Osteocyte (in vitro differentiated cells): ENCODE data around the gene PMFBP1. TPM values are rescaled to one million over a fixed set of nuclear protein-coding genes. Genes with fewer than 3 reads are reported as not detected.

ENCODE experiments used
- DNase-seq: peaks from one replicate; pipeline ENCODE4 v3.0.0; 2021; ENCODE audit warnings: mixed read lengths; ENCODE audit not compliant: unreplicated experiment; ENCODE audit errors: extremely low spot score
- H3K27ac Mint-ChIP-seq: one replicate; pipeline ENCODE4 v1.8.0; 2021; ENCODE audit warnings: mild to moderate bottlenecking, mixed read lengths; ENCODE audit not compliant: unreplicated experiment
- H3K27me3 Mint-ChIP-seq: one replicate; pipeline ENCODE4 v1.8.0; 2021; ENCODE audit warnings: mixed read lengths; ENCODE audit not compliant: unreplicated experiment
- H3K36me3 Mint-ChIP-seq: one replicate; pipeline ENCODE4 v1.8.0; 2021; ENCODE audit warnings: mixed read lengths; ENCODE audit not compliant: unreplicated experiment
- H3K4me1 Mint-ChIP-seq: one replicate; pipeline ENCODE4 v1.8.0; 2021; ENCODE audit warnings: mixed read lengths; ENCODE audit not compliant: unreplicated experiment
- H3K4me3 Mint-ChIP-seq: one replicate; pipeline ENCODE4 v1.8.0; 2021; ENCODE audit warnings: mild to moderate bottlenecking, moderate library complexity, mixed read lengths; ENCODE audit not compliant: unreplicated experiment
- H3K9me3 Mint-ChIP-seq: one replicate; pipeline ENCODE4 v1.8.0; 2021; ENCODE audit warnings: mixed read lengths; ENCODE audit not compliant: unreplicated experiment
- long read RNA-seq: library from polyadenylated mRNA; unstranded; transcript quantifications from one replicate; pipeline ENCODE4 v2.0.0, GENCODE V29; 2021
- total RNA-seq: library from RNA; stranded (reverse); gene quantifications from 2 replicates; pipeline ENCODE4 v1.2.1, GENCODE V29; 2021
- TF ChIP-seq, protein P1 (sequence below): fragments of 200-600 bp; sonication (generic); IDR thresholded peaks from 2 replicates; pipeline ENCODE4 v1.5.0; 2021; ENCODE audit warnings: antibody characterized with exemption, mild to moderate bottlenecking, moderate library complexity

The PMFBP1 gene, protein sequence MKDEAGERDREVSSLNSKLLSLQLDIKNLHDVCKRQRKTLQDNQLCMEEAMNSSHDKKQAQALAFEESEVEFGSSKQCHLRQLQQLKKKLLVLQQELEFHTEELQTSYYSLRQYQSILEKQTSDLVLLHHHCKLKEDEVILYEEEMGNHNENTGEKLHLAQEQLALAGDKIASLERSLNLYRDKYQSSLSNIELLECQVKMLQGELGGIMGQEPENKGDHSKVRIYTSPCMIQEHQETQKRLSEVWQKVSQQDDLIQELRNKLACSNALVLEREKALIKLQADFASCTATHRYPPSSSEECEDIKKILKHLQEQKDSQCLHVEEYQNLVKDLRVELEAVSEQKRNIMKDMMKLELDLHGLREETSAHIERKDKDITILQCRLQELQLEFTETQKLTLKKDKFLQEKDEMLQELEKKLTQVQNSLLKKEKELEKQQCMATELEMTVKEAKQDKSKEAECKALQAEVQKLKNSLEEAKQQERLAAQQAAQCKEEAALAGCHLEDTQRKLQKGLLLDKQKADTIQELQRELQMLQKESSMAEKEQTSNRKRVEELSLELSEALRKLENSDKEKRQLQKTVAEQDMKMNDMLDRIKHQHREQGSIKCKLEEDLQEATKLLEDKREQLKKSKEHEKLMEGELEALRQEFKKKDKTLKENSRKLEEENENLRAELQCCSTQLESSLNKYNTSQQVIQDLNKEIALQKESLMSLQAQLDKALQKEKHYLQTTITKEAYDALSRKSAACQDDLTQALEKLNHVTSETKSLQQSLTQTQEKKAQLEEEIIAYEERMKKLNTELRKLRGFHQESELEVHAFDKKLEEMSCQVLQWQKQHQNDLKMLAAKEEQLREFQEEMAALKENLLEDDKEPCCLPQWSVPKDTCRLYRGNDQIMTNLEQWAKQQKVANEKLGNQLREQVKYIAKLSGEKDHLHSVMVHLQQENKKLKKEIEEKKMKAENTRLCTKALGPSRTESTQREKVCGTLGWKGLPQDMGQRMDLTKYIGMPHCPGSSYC
- total RNA-seq: 2.2 and 2.8 TPM in 2 replicates
- long read RNA-seq: 0 reads

- no peak for DNase-seq
- TF ChIP-seq, protein P1, sequence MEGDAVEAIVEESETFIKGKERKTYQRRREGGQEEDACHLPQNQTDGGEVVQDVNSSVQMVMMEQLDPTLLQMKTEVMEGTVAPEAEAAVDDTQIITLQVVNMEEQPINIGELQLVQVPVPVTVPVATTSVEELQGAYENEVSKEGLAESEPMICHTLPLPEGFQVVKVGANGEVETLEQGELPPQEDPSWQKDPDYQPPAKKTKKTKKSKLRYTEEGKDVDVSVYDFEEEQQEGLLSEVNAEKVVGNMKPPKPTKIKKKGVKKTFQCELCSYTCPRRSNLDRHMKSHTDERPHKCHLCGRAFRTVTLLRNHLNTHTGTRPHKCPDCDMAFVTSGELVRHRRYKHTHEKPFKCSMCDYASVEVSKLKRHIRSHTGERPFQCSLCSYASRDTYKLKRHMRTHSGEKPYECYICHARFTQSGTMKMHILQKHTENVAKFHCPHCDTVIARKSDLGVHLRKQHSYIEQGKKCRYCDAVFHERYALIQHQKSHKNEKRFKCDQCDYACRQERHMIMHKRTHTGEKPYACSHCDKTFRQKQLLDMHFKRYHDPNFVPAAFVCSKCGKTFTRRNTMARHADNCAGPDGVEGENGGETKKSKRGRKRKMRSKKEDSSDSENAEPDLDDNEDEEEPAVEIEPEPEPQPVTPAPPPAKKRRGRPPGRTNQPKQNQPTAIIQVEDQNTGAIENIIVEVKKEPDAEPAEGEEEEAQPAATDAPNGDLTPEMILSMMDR: no peak
- Mint-ChIP-seq H3K27me3 (peaks cover 16% of the 10 kb centered on the region), H3K27ac (no peak within 1 kb of the TSS), H3K9me3 (peaks cover 12% of the 10 kb centered on the region), H3K4me3 (no peak within 1 kb of the TSS), H3K4me1 (no peaks in the 10 kb centered on the region), H3K36me3 (no peaks in the 10 kb centered on the region)
Measured at GRCh38 chr16:72172105-72173034, at the start of gene PMFBP1. TSS of gene PMFBP1 (minus strand) at chr16:72172155. CDS start at chr16:72171208, 947 bp downstream.

GRCh38 chr16:72221630-72222024 is 49.7 kb upstream of the PMFBP1 start:
- Mint-ChIP-seq H3K27ac (no peak overlapping the region), H3K4me3 (no peak overlapping the region), H3K36me3 (no peaks in the 10 kb centered on the region), H3K4me1 (no peaks in the 10 kb centered on the region), H3K9me3 (no peaks in the 10 kb centered on the region), H3K27me3 (no peaks in the 10 kb centered on the region)
- TF ChIP-seq, protein P1: no peak
- no peak for DNase-seq

DNA sequence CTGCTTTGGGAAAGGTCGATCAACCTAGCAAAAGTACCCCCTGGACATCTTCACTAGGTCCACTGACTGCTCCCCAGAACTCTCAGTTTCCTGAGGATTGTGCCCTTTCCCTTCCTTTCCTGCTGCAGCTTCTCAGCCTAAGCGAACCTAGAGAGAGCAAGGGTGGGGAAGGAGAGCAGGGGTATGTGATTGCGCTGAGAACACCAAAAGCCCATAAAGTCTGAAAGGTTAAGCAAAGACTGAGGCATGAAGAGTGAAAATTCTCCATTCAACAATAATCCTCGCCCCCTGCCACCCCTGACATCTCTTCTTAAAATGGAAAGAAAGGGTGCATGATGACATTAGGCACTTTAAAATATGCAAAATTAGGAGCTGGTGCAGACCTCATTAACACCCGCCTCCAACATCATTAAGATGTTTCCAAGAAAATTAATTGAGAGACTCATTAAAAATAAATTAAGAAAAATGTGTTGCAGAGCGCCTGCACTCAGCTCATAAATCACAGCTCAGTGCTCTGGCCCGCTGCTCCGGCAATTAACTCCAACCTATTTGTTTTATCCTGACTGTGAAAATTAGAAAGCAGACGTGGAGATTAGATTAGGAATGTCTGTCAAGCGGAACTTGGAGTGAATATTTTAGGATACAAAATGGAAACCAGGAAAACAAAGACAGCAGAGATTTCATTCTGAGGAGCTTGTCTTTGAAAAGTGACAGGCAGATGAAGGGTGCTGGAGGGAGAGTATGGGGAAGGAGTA is 49.1 kb upstream of the PMFBP1 start:
- no peaks in the 10 kb centered on the region for H3K4me1 Mint-ChIP-seq
- no peaks in the 10 kb centered on the region for H3K36me3 Mint-ChIP-seq
- H3K27me3 Mint-ChIP-seq: no peaks in the 10 kb centered on the region
- TF ChIP-seq, protein P1: no peak
- DNase-seq: no peak
- no peak overlapping the region for H3K27ac Mint-ChIP-seq
- H3K4me3 Mint-ChIP-seq: no peak overlapping the region
- H3K9me3 Mint-ChIP-seq: no peaks in the 10 kb centered on the region

DNA sequence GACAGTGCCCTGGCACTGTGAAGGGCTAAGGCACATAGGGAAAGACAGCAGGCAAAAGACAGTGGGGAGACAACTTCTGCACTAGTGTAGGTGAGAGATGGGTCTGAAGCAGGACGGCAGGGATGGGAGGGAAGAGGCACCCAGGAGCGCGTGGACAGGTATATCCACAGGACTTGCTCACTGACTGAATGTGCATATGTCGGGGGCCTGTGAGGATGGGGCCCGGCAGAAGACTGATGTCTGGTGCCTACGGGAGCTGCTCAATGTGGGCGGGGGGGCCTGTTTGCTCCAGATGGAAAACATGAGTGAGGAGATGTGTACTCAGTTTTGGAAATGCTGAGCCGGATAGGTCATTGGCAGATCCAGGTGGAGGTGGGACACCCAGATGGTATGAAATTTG is 47.3 kb upstream of the PMFBP1 start:
- Mint-ChIP-seq H3K4me3 (no peak overlapping the region), H3K9me3 (peaks cover 13% of the 10 kb centered on the region), H3K27ac (no peak overlapping the region), H3K36me3 (peaks cover 8% of the 10 kb centered on the region), H3K4me1 (no peaks in the 10 kb centered on the region), H3K27me3 (no peaks in the 10 kb centered on the region)
- no peak for DNase-seq
- TF ChIP-seq, protein P1: no peak
